Lower leg skin (tissue), 4 donors: ENCODE data around the gene CDNF. TPM values are rescaled to one million over a fixed set of nuclear protein-coding genes. Genes with fewer than 3 reads are reported as not detected.

Experiments used
- DNase-seq, 2 donors: peaks; one replicate each; pipeline ENCODE4 v3.0.0-alpha.2; 2019; ENCODE audit warnings: low spot score in 2 of 2
- H3K4me3 ChIP-seq: fragments of 200-600 bp; sonication (generic); 2 replicates; pipeline ENCODE4 v1.5.1; 2017; ENCODE audit warnings: mild to moderate bottlenecking, low read depth; ENCODE audit not compliant: poor library complexity, severe bottlenecking
- CTCF ChIP-seq, 3 donors: fragments of 450-650 bp; IDR thresholded peaks; one replicate each; pipeline ENCODE4 v1.5.1; 2016; ENCODE audit warnings: antibody characterized with exemption in 3 of 3, mild to moderate bottlenecking in 3 of 3, moderate library complexity in 2 of 3
- POLR2A ChIP-seq, 2 donors: fragments of 450-650 bp; IDR thresholded peaks; one replicate each; pipeline ENCODE4 v1.6.1; 2016 to 2017; ENCODE audit warnings: antibody characterized with exemption in 2 of 2, mild to moderate bottlenecking in 1 of 2, moderate library complexity in 1 of 2
- WGBS, 2 donors: methylation state at CpG; one replicate each; pipeline ENCODE4 v1.1.5; 2018; 5-methylcytosine and 5-hydroxymethylcytosine counted together
- intact Hi-C: fragments of 100-400 bp; cut with DNase I; formaldehyde crosslinking; loops from one replicate; pipeline ENCODE4 v1.15.0; 2023; ENCODE audit warnings: low total_unique reads
- total RNA-seq, 4 donors: library from RNA; depleted of rRNA; stranded (reverse); fragments of >200 nt; gene quantifications; one replicate each; pipeline ENCODE4 v1.1.0, GENCODE V29; 2016

The CDNF gene
- total RNA-seq, 4 donors from 2014 or later, result 1.9 to 9.8 (median 3.9) TPM

GRCh38 chr10:14774797-14775196 lies 63.0 kb downstream of the CDNF start, which contains the start of gene FAM107B:
FAM107B (minus strand) TSS chr10:14774897; CDS start chr10:14774663, 234 bp downstream.
- no peak within 1 kb of the TSS for H3K4me3 ChIP-seq
- TF ChIP-seq POLR2A (IDR thresholded peaks at IDR 0.05) (no peak), CTCF (IDR thresholded peaks at IDR 0.05) (no peak)
- intact Hi-C loops, result no loop called here
- 87 to 89% methylated on average over 8 of the region's 8 CpGs for WGBS, 2 donors
- DNase-seq, result no peak

- DNase-seq, result no peak
- intact Hi-C loops, result no loop called here
- no peak for TF ChIP-seq CTCF (IDR thresholded peaks at IDR 0.05)
- TF ChIP-seq POLR2A (IDR thresholded peaks at IDR 0.05), result no peak
- WGBS, 2 donors, result 94 to 98% methylated on average over 22 of the region's 22 CpGs
- no peak overlapping the region for H3K4me3 ChIP-seq
Measured at GRCh38 chr10:14774214-14774580, 63.6 kb downstream of the CDNF start.

- WGBS, 2 donors, result 84 to 91% methylated on average over 10 of the region's 10 CpGs
- H3K4me3 ChIP-seq, result no peak overlapping the region
- DNase-seq, result no peak
- TF ChIP-seq POLR2A (IDR thresholded peaks at IDR 0.05), result no peak
- intact Hi-C loops, result no loop called here
Measured at GRCh38 chr10:14773551-14774213, 64.2 kb downstream of the CDNF start.

GRCh38 chr10:14772399-14772798 lies 65.4 kb downstream of the CDNF start:
- intact Hi-C loops, result no loop called here
- H3K4me3 ChIP-seq, result no peak overlapping the region
- DNase-seq, result no peak
- TF ChIP-seq POLR2A (IDR thresholded peaks at IDR 0.05), result no peak
- no peak for TF ChIP-seq CTCF (IDR thresholded peaks at IDR 0.05)
- 85 to 91% methylated on average over 7 of the region's 7 CpGs for WGBS, 2 donors

GRCh38 chr10:14770927-14771326 lies 66.9 kb downstream of the CDNF start:
- TF ChIP-seq CTCF (IDR thresholded peaks at IDR 0.05) (no peak), POLR2A (IDR thresholded peaks at IDR 0.05) (no peak)
- no peak for DNase-seq
- H3K4me3 ChIP-seq, result no peak overlapping the region
- 81 to 82% methylated on average over 2 of the region's 2 CpGs for WGBS, 2 donors
- intact Hi-C loops, result no loop called here

Other genes starting within 250 kb of the CDNF start
- gene FAM107B, start 63.1 kb downstream of the CDNF start, total RNA-seq, result 10 to 100 TPM; 28.3 to 52.7 (median 31.0) TPM
- gene HSPA14, start 269 bp upstream of the CDNF start, total RNA-seq, result 1 to 10 TPM; 3.6 to 9.2 (median 5.9) TPM
- gene MSANTD7, start 269 bp upstream of the CDNF start, total RNA-seq, result 10 to 100 TPM in 3 of 4 donors, 1 to 10 TPM in 1; 8.7 to 12.2 (median 10.7) TPM
- gene SUV39H2, start 40.8 kb upstream of the CDNF start, total RNA-seq, result 1 to 10 TPM in 3 of 4 donors, under 1 TPM in 1; 0.99 to 5.3 (median 3.5) TPM
- gene DCLRE1C, start 116.1 kb upstream of the CDNF start, total RNA-seq, result 10 to 100 TPM in 3 of 4 donors, 1 to 10 TPM in 1; 9.8 to 17.3 (median 12.0) TPM
- gene MEIG1, start 121.4 kb upstream of the CDNF start, total RNA-seq, result not detected
- 1 to 10 TPM in 3 of 4 donors, not detected in 1; 1.4 to 6.0 (median 1.5) TPM for gene OLAH, start 205.9 kb upstream of the CDNF start, total RNA-seq